ENCODE data around the gene MAP3K1. TPM values are rescaled to one million over a fixed set of nuclear protein-coding genes. Genes with fewer than 3 reads are reported as not detected.

MAP3K1 gene
- total RNA-seq, 1 experiment from 2014 or later = 8.5 TPM

- intact Hi-C loops (cut with micrococcal nuclease) = no loop called here
- peaks cover 56% of the 10 kb centered on the region for H3K79me2 ChIP-seq (ENCODE audit: insufficient read depth, low read length)
- TF ChIP-seq MAX (IDR thresholded peaks at IDR 0.05) (no peak), POLR2A (IDR thresholded peaks at IDR 0.05; ENCODE audit: borderline replicate concordance, extremely low read depth, insufficient read depth, insufficient read length) (no peak), REST (IDR thresholded peaks at IDR 0.05; ENCODE audit: low read depth) (no peak), CTCF (IDR thresholded peaks at IDR 0.05 in 2 of 3, conservative IDR thresholded peaks at IDR 0.05 in 1 of 3; ENCODE audit: borderline replicate concordance in 1 of 3, insufficient read depth in 1 of 3, low read depth in 2 of 3, low read length in 2 of 3) (peak in 2 of 3 experiments; percentile 52 to 54; a peak in 4 of 6 replicates), RAD21 (IDR thresholded peaks at IDR 0.05; ENCODE audit: low read depth) (peak; percentile 41)
- H2AFZ ChIP-seq (ENCODE audit: low read depth, low read length, poor library complexity, severe bottlenecking) = no peak overlapping the region
- no peaks in the 10 kb centered on the region for H3K9me2 ChIP-seq (ENCODE audit: insufficient read depth)
- no TSS peak for BruUV-seq (replicated peaks)
- H3K9ac ChIP-seq (ENCODE audit: low read length) = no peak overlapping the region
- CTCF ChIA-PET = interaction anchor here (0.6 to 2.2 kb wide), 5 partner anchors 8 to 556 kb away, joined by 3 to 7 read pairs (median 5); no protein-coding TSS in a partner anchor
- H3K27ac ChIP-seq (ENCODE audit: low read depth, low read length) = no peak overlapping the region
- H3K4me3 ChIP-seq (replicated peaks in 1 of 2; ENCODE audit: low read depth in 1 of 2, low read length in 2 of 2) = no peak overlapping the region
- DNase-seq (ENCODE audit: low read depth, low spot score) (no peak), ATAC-seq (peak; percentile 84)
- H3K4me1 ChIP-seq (ENCODE audit: control insufficient read depth in 1 of 2, insufficient read depth in 2 of 2, low read length in 2 of 2) = peaks cover 10 to 27% of the 10 kb centered on the region in 2 experiments; a peak in 3 of 4 replicates
- H3K27me3 ChIP-seq (ENCODE audit: insufficient read depth, low read length) = no peaks in the 10 kb centered on the region
- no peaks in the 10 kb centered on the region for H3K9me3 ChIP-seq (ENCODE audit: control insufficient read depth in 1 of 2, insufficient read depth in 1 of 2, low read depth in 1 of 2, low read length in 2 of 2)
- RAD21 ChIA-PET (ENCODE audit: low non-redundant PET in 1 of 2, low total read pairs in 2 of 2, uncharacterized antibody in 2 of 2, unreplicated experiment in 2 of 2) = interaction anchor here in 1 of 2 experiments (1.1 kb wide), 1 partner anchor 556 kb away, joined by 3 read pairs; no protein-coding TSS in a partner anchor
- no peaks in the 10 kb centered on the region for H4K20me1 ChIP-seq (ENCODE audit: insufficient read depth)
- H3K4me2 ChIP-seq (ENCODE audit: low read length) = no peak overlapping the region
- no peaks in the 10 kb centered on the region for H3K36me3 ChIP-seq (ENCODE audit: control insufficient read depth in 1 of 2, insufficient read depth in 2 of 2, low read length in 2 of 2)
- POLR2A ChIA-PET = no interaction called here
Measured at GRCh38 chr5:56827049-56827448, 11.7 kb downstream of the MAP3K1 start.
